Measurements from ENCODE around the gene CPNE6. TPM values are rescaled to one million over a fixed set of nuclear protein-coding genes. Genes with fewer than 3 reads are reported as not detected.

The CPNE6 gene
- total RNA-seq, 1 experiment from 2014 or later = not detected

GRCh38 chr14:24081739-24082211, 10.4 kb downstream of the CPNE6 start:
- Histone ChIP-seq H3K9me3 (replicated peaks) (no peaks in the 10 kb centered on the region), H3K27ac (no peak overlapping the region), H3K36me3 (no peaks in the 10 kb centered on the region), H3K27me3 (0 out of 2 replicates have a peak, but pooled peaks cover 2% of the 10 kb centered on the region), H3K4me1 (peaks cover 2% of the 10 kb centered on the region; the same call in 1 of the 2 replicates), H3K4me3 (no peak overlapping the region)
- no peak for DNase-seq

- DNase-seq = no peak
- H3K4me3 ChIP-seq = no peak overlapping the region
- peaks cover 8% of the 10 kb centered on the region; the same call in 1 of the 2 replicates for H3K4me1 ChIP-seq
- H3K27ac ChIP-seq = no peak overlapping the region
- no peaks in the 10 kb centered on the region for H3K9me3 ChIP-seq (replicated peaks)
- 0 out of 2 replicates have a peak, but pooled peaks cover 2% of the 10 kb centered on the region for H3K27me3 ChIP-seq
- H3K36me3 ChIP-seq = no peaks in the 10 kb centered on the region
Observed at GRCh38 chr14:24082411-24083080, 11.2 kb downstream of the CPNE6 start.

GRCh38 chr14:24083462-24083861, 12.1 kb downstream of the CPNE6 start:
- Histone ChIP-seq H3K36me3 (no peaks in the 10 kb centered on the region), H3K4me1 (peaks cover 8% of the 10 kb centered on the region; the same call in 1 of the 2 replicates), H3K27me3 (0 out of 2 replicates have a peak, but pooled peaks cover 2% of the 10 kb centered on the region), H3K9me3 (replicated peaks) (no peaks in the 10 kb centered on the region), H3K4me3 (no peak overlapping the region), H3K27ac (no peak overlapping the region)
- DNase-seq = no peak

- Histone ChIP-seq H3K4me1 (peaks cover 8% of the 10 kb centered on the region; the same call in 1 of the 2 replicates), H3K4me3 (no peak overlapping the region), H3K27ac (no peak overlapping the region), H3K9me3 (replicated peaks) (no peaks in the 10 kb centered on the region), H3K36me3 (no peaks in the 10 kb centered on the region), H3K27me3 (0 out of 2 replicates have a peak, but pooled peaks cover 2% of the 10 kb centered on the region)
- DNase-seq = no peak
Observed at GRCh38 chr14:24084440-24084839, 13.1 kb downstream of the CPNE6 start.

- DNase-seq = no peak
- Histone ChIP-seq H3K27me3 (0 out of 2 replicates have a peak, but pooled peaks cover 2% of the 10 kb centered on the region), H3K9me3 (replicated peaks) (no peaks in the 10 kb centered on the region), H3K4me3 (no peak overlapping the region), H3K27ac (no peak overlapping the region), H3K4me1 (peaks cover 8% of the 10 kb centered on the region; the same call in 1 of the 2 replicates), H3K36me3 (no peaks in the 10 kb centered on the region)
Observed at GRCh38 chr14:24085215-24085614, 13.9 kb downstream of the CPNE6 start.

GRCh38 chr14:24086193-24086955, 15.0 kb downstream of the CPNE6 start:
- no peaks in the 10 kb centered on the region for H3K27me3 ChIP-seq
- H3K4me3 ChIP-seq = no peak overlapping the region
- H3K4me1 ChIP-seq = peaks cover 8% of the 10 kb centered on the region; the same call in 1 of the 2 replicates
- H3K27ac ChIP-seq = no peak overlapping the region; the same call in 1 of the 2 replicates
- H3K9me3 ChIP-seq (replicated peaks) = no peaks in the 10 kb centered on the region
- H3K36me3 ChIP-seq = no peaks in the 10 kb centered on the region
- peak; percentile 71 to 75 for DNase-seq

- no peak for DNase-seq
Observed at GRCh38 chr14:24087004-24087403, 15.6 kb downstream of the CPNE6 start.

GRCh38 chr14:24088095-24088494, 16.7 kb downstream of the CPNE6 start:
- H3K36me3 ChIP-seq = no peaks in the 10 kb centered on the region
- H3K27ac ChIP-seq = no peak overlapping the region
- no peaks in the 10 kb centered on the region for H3K27me3 ChIP-seq
- H3K4me3 ChIP-seq = no peak overlapping the region
- no peak for DNase-seq
- H3K9me3 ChIP-seq (replicated peaks) = no peaks in the 10 kb centered on the region
- peaks cover 8% of the 10 kb centered on the region; the same call in 1 of the 2 replicates for H3K4me1 ChIP-seq

More at GRCh38 chr14:24087004-24087403, 15.6 kb downstream of the CPNE6 start:
- H3K4me3 ChIP-seq = no peak overlapping the region
- no peaks in the 10 kb centered on the region for H3K9me3 ChIP-seq (replicated peaks)
- no peak overlapping the region; the same call in 1 of the 2 replicates for H3K27ac ChIP-seq
- H3K4me1 ChIP-seq = peaks cover 8% of the 10 kb centered on the region; the same call in 1 of the 2 replicates
- no peaks in the 10 kb centered on the region for H3K36me3 ChIP-seq
- H3K27me3 ChIP-seq = no peaks in the 10 kb centered on the region

GRCh38 chr14:24089890-24090289, 18.5 kb downstream of the CPNE6 start:
- H3K4me1 ChIP-seq = peaks cover 11% of the 10 kb centered on the region; the same call in 1 of the 2 replicates
- H3K27me3 ChIP-seq = no peaks in the 10 kb centered on the region
- DNase-seq = no peak
- H3K4me3 ChIP-seq = no peak overlapping the region
- no peak overlapping the region for H3K27ac ChIP-seq
- H3K9me3 ChIP-seq (replicated peaks) = no peaks in the 10 kb centered on the region
- H3K36me3 ChIP-seq = no peaks in the 10 kb centered on the region

- no peaks in the 10 kb centered on the region; the same call in 1 of the 2 replicates for H3K36me3 ChIP-seq
- H3K27me3 ChIP-seq = no peaks in the 10 kb centered on the region
- H3K27ac ChIP-seq = no peak overlapping the region
- no peak overlapping the region for H3K4me3 ChIP-seq
- DNase-seq = no peak
- no peaks in the 10 kb centered on the region for H3K9me3 ChIP-seq (replicated peaks)
- peaks cover 13% of the 10 kb centered on the region for H3K4me1 ChIP-seq
Observed at GRCh38 chr14:24092110-24092504, 20.7 kb downstream of the CPNE6 start.

- DNase-seq = no peak
- no peaks in the 10 kb centered on the region for H3K9me3 ChIP-seq (replicated peaks)
- no peak overlapping the region for H3K27ac ChIP-seq
- H3K4me3 ChIP-seq = no peak overlapping the region
- H3K36me3 ChIP-seq = no peaks in the 10 kb centered on the region; the same call in 1 of the 2 replicates
- no peaks in the 10 kb centered on the region for H3K27me3 ChIP-seq
- peaks cover 10% of the 10 kb centered on the region for H3K4me1 ChIP-seq
Observed at GRCh38 chr14:24092505-24093206, 21.3 kb downstream of the CPNE6 start.

- no peak for DNase-seq
- Histone ChIP-seq H3K27ac (peak overlapping the region; percentile 12; the same call in 1 of the 2 replicates), H3K36me3 (no peaks in the 10 kb centered on the region; the same call in 1 of the 2 replicates), H3K4me1 (peaks cover 10% of the 10 kb centered on the region), H3K4me3 (peak overlapping the region; percentile 85), H3K27me3 (no peaks in the 10 kb centered on the region), H3K9me3 (replicated peaks) (no peaks in the 10 kb centered on the region)
Observed at GRCh38 chr14:24093207-24093900, 22.0 kb downstream of the CPNE6 start.

GRCh38 chr14:24093901-24094840, 22.8 kb downstream of the CPNE6 start, which contains the start of gene PCK2:
Gene PCK2 (plus strand): TSS chr14:24094311. CDS start chr14:24094406, 95 bp downstream.
- peaks cover 10% of the 10 kb centered on the region for H3K4me1 ChIP-seq
- no peaks in the 10 kb centered on the region; the same call in 1 of the 2 replicates for H3K36me3 ChIP-seq
- peak within 1 kb of the TSS; percentile 85 for H3K4me3 ChIP-seq
- H3K9me3 ChIP-seq (replicated peaks) = no peaks in the 10 kb centered on the region
- H3K27me3 ChIP-seq = no peaks in the 10 kb centered on the region
- H3K27ac ChIP-seq = peak within 1 kb of the TSS; percentile 67
- peak; percentile 96 for DNase-seq
